DMS114 treated with DMSO at 0.1 percent for 48 hours (cell line): Measurements from ENCODE around the gene PCED1B.

ENCODE experiments used
- DNase-seq: peaks from one replicate; lab custom pipeline; 2025; ENCODE audit not compliant: unreplicated experiment; lab: John Stamatoyannopoulos, UW

Gene PCED1B

GRCh38 chr12:47088021-47088944 lies 8.9 kb downstream of the PCED1B start:
- DNase-seq = no peak

GRCh38 chr12:47091009-47091408 lies 11.6 kb downstream of the PCED1B start:
- DNase-seq = no peak

- no peak for DNase-seq
Observed at GRCh38 chr12:47094804-47095203, 15.4 kb downstream of the PCED1B start.

- no peak for DNase-seq
Observed at GRCh38 chr12:47095446-47096236, 16.2 kb downstream of the PCED1B start.

- DNase-seq = no peak
Observed at GRCh38 chr12:47097276-47097896, 18.0 kb downstream of the PCED1B start.

- DNase-seq = no peak
Observed at GRCh38 chr12:47098099-47098498, 18.7 kb downstream of the PCED1B start.

GRCh38 chr12:47099610-47100009 lies 20.2 kb downstream of the PCED1B start:
- no peak for DNase-seq

- DNase-seq = no peak
Observed at GRCh38 chr12:47100160-47100559, 20.7 kb downstream of the PCED1B start.

GRCh38 chr12:47102406-47102805 lies 23.0 kb downstream of the PCED1B start:
- no peak for DNase-seq

GRCh38 chr12:47102845-47103651 lies 23.6 kb downstream of the PCED1B start:
- DNase-seq = no peak

GRCh38 chr12:47105914-47106674 lies 26.7 kb downstream of the PCED1B start:
- DNase-seq = no peak

GRCh38 chr12:47107446-47107845 lies 28.0 kb downstream of the PCED1B start:
- DNase-seq = no peak

GRCh38 chr12:47107926-47108325 lies 28.5 kb downstream of the PCED1B start:
- DNase-seq = no peak

- DNase-seq = no peak
Observed at GRCh38 chr12:47110011-47110541, 30.7 kb downstream of the PCED1B start.

- DNase-seq = no peak
Observed at GRCh38 chr12:47110718-47111391, 31.4 kb downstream of the PCED1B start.

- no peak for DNase-seq
Observed at GRCh38 chr12:47111392-47111778, 32.0 kb downstream of the PCED1B start.

GRCh38 chr12:47111854-47112253 lies 32.4 kb downstream of the PCED1B start:
- no peak for DNase-seq

GRCh38 chr12:47112679-47113078 lies 33.3 kb downstream of the PCED1B start:
- no peak for DNase-seq

GRCh38 chr12:47114481-47114892 lies 35.1 kb downstream of the PCED1B start:
- DNase-seq = no peak
